ENCODE results near the gene CYP27A1.

DNA sequence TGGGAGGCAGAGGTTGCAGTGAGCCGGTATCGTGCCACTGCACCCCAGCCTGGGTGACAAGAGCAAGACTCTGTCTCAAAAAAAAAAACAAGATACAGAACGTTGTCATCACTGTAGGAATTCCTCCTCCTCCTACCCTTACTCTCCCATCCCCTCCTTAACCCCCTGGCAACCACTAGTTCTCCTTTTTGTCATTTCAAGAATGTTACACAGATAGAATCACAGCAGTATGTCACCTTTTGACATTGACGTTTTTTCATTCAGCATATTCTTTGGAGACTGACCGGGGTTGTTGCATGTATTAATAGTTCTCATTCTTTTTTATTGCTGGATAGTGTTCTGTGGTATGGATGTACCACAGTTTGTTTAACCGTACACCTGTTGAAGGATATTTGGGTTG is 38.9 kb upstream of the CYP27A1 start:
- TF ChIP-seq POLR2AphosphoS5 (IDR thresholded peaks at IDR 0.05; ENCODE audit: low read depth, low read length) = no peak
- TF ChIP-seq, protein P1, sequence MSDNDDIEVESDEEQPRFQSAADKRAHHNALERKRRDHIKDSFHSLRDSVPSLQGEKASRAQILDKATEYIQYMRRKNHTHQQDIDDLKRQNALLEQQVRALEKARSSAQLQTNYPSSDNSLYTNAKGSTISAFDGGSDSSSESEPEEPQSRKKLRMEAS (IDR thresholded peaks at IDR 0.05) = no peak
- no peak for TF ChIP-seq POLR2A (IDR thresholded peaks at IDR 0.05; ENCODE audit: control extremely low read depth in 1 of 2, low read depth in 2 of 2, low read length in 2 of 2)
- TF ChIP-seq JUND (IDR thresholded peaks at IDR 0.05; ENCODE audit: low read length) = no peak
- TF ChIP-seq, protein P2, sequence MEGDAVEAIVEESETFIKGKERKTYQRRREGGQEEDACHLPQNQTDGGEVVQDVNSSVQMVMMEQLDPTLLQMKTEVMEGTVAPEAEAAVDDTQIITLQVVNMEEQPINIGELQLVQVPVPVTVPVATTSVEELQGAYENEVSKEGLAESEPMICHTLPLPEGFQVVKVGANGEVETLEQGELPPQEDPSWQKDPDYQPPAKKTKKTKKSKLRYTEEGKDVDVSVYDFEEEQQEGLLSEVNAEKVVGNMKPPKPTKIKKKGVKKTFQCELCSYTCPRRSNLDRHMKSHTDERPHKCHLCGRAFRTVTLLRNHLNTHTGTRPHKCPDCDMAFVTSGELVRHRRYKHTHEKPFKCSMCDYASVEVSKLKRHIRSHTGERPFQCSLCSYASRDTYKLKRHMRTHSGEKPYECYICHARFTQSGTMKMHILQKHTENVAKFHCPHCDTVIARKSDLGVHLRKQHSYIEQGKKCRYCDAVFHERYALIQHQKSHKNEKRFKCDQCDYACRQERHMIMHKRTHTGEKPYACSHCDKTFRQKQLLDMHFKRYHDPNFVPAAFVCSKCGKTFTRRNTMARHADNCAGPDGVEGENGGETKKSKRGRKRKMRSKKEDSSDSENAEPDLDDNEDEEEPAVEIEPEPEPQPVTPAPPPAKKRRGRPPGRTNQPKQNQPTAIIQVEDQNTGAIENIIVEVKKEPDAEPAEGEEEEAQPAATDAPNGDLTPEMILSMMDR (IDR thresholded peaks at IDR 0.05; ENCODE audit: control extremely low read depth in 1 of 3, insufficient read depth in 1 of 3, low read depth in 1 of 3, low read length in 3 of 3) = no peak
- TF ChIP-seq, protein P3, sequence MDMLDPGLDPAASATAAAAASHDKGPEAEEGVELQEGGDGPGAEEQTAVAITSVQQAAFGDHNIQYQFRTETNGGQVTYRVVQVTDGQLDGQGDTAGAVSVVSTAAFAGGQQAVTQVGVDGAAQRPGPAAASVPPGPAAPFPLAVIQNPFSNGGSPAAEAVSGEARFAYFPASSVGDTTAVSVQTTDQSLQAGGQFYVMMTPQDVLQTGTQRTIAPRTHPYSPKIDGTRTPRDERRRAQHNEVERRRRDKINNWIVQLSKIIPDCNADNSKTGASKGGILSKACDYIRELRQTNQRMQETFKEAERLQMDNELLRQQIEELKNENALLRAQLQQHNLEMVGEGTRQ (IDR thresholded peaks at IDR 0.05; ENCODE audit: low read length) = no peak
